Measurements from ENCODE around the gene KRT37. TPM values are rescaled to one million over a fixed set of nuclear protein-coding genes. Genes with fewer than 3 reads are reported as not detected.

KRT37 gene
- total RNA-seq, 1 donor from 2014 or later = not detected

DNA sequence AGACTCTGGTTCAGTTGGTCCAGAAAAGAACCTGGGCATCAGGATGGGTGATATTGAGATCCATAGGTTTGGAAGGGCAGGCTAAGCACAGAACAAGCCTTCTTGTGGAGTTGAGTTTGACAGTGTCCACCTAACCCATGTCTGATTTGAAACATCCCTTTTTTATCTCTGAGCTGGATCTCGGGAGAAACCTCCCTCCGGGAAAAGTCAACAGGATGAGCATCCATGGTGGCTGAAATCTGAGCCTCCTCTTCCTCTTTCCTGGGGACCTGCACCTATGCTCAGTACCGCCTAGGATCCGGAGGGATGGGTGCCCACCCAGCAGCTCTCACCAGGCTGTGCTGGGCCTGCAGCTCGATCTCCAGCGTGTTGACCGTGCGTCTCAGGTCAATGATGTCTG is 39.4 kb upstream of the KRT37 start:
- TF ChIP-seq, protein P1, sequence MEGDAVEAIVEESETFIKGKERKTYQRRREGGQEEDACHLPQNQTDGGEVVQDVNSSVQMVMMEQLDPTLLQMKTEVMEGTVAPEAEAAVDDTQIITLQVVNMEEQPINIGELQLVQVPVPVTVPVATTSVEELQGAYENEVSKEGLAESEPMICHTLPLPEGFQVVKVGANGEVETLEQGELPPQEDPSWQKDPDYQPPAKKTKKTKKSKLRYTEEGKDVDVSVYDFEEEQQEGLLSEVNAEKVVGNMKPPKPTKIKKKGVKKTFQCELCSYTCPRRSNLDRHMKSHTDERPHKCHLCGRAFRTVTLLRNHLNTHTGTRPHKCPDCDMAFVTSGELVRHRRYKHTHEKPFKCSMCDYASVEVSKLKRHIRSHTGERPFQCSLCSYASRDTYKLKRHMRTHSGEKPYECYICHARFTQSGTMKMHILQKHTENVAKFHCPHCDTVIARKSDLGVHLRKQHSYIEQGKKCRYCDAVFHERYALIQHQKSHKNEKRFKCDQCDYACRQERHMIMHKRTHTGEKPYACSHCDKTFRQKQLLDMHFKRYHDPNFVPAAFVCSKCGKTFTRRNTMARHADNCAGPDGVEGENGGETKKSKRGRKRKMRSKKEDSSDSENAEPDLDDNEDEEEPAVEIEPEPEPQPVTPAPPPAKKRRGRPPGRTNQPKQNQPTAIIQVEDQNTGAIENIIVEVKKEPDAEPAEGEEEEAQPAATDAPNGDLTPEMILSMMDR (IDR thresholded peaks at IDR 0.05; ENCODE audit: insufficient read depth, low read length, severe bottlenecking) = no peak
- FAIRE-seq (no peak), DNase-seq (ENCODE audit: low read depth) (no peak)

DNA sequence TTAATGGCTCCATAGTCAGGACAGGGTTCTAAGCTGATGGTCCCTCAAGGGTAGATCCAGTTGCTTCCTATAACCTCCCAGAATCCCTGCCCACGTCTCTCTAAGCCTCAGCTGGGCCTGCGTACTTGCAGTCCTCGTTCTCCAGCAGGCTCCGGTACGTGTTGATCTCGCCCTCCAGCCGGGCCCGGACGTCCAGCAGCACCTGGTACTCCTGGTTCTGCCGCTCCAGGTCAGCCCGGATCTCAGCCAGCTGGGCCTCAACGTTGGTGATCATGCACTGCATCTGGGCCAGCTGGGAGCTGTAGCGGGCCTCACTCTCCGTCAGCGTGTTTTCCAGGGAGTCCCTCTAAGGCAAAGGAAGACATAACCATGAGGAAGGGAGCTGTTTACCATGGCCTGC is 38.3 kb upstream of the KRT37 start:
- H3K27me3 ChIP-seq (ENCODE audit: control insufficient read depth, insufficient read depth, low read length) = no peaks in the 10 kb centered on the region
- no peak for DNase-seq (ENCODE audit: low read depth)
- no peak for FAIRE-seq
- no peaks in the 10 kb centered on the region for H3K36me3 ChIP-seq (ENCODE audit: control insufficient read depth, insufficient read depth, low read length)
- TF ChIP-seq, protein P1 (IDR thresholded peaks at IDR 0.05; ENCODE audit: insufficient read depth, low read length, severe bottlenecking) = no peak
- no peak overlapping the region for H3K4me3 ChIP-seq (ENCODE audit: low read depth, low read length)

More for the DNA sequence above, 39.4 kb upstream of the KRT37 start:
- no peaks in the 10 kb centered on the region for H3K36me3 ChIP-seq (ENCODE audit: control insufficient read depth, insufficient read depth, low read length)
- no peaks in the 10 kb centered on the region for H3K27me3 ChIP-seq (ENCODE audit: control insufficient read depth, insufficient read depth, low read length)
- no peak overlapping the region for H3K4me3 ChIP-seq (ENCODE audit: low read depth, low read length)

DNA sequence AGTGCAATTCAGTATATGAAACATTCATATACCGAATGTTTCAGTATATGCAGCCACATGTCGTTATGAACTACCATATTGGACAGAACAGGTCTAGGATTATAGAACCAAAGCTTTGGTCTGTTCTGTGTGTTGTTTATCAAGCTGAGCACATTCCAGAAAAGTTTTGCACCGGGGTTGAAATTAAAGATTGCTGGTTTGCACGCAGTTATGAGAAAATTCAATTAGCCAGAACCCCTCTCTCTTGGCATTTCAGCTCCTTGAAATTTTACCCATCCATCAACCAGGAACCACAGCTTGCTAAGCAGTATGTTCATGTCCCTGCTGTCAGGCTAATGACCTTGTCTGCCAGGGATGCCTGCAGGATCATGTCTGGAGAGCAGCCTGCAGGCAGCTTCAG is 33.3 kb upstream of the KRT37 start:
- DNase-seq (ENCODE audit: low read depth) (no peak), FAIRE-seq (no peak)
- H3K36me3 ChIP-seq (ENCODE audit: control insufficient read depth, insufficient read depth, low read length) = no peaks in the 10 kb centered on the region
- no peak overlapping the region for H3K4me3 ChIP-seq (ENCODE audit: low read depth, low read length)
- H3K27me3 ChIP-seq (ENCODE audit: control insufficient read depth, insufficient read depth, low read length) = no peaks in the 10 kb centered on the region
- TF ChIP-seq, protein P1 (IDR thresholded peaks at IDR 0.05; ENCODE audit: insufficient read depth, low read length, severe bottlenecking) = no peak

DNA sequence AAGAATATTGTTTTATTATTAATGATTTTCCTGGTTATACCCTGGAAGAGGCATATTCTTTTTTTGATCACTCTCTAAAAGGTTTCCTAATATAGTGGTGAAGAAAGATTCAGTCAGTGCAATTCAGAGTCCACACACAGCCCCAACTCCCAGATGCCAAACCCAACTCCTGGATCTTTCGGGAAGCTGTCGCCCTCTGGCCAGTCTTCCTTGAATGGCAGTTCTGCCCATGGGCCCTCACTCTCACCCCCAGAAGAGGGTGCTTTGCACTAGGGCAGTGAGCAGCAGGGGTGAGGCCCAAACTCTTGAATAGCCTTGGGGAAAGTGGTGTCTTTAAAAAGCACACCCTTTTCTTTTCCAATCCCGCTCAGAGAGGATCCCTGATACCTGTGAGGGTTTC is 31.8 kb upstream of the KRT37 start:
- Histone ChIP-seq H3K27me3 (ENCODE audit: control insufficient read depth, insufficient read depth, low read length) (no peaks in the 10 kb centered on the region), H3K36me3 (ENCODE audit: control insufficient read depth, insufficient read depth, low read length) (no peaks in the 10 kb centered on the region), H3K4me3 (ENCODE audit: low read depth, low read length) (no peak overlapping the region)
- FAIRE-seq (no peak), DNase-seq (ENCODE audit: low read depth) (no peak)
- TF ChIP-seq, protein P1 (IDR thresholded peaks at IDR 0.05; ENCODE audit: insufficient read depth, low read length, severe bottlenecking) = peak; percentile 33

DNA sequence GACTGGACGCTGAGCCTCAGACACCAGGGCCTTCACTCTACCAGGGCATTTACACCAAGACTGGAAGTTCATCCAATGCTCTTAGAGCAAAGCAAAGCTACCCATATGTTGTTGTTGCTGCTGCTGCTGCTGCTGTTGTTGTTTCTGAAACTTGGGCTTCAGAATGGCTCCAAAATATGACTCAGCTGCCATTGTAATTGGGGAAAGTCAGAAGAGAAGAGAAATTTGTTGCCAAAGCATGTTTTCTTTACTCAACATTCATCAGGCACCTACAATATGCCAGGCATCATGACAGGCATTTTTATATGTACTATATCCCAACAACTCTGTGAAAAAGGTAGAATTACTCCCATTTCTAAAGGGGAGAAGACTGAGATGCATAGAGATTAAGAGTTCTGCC is 30.9 kb upstream of the KRT37 start:
- TF ChIP-seq, protein P1 (IDR thresholded peaks at IDR 0.05; ENCODE audit: insufficient read depth, low read length, severe bottlenecking) = no peak
- Histone ChIP-seq H3K27me3 (ENCODE audit: control insufficient read depth, insufficient read depth, low read length) (no peaks in the 10 kb centered on the region), H3K36me3 (ENCODE audit: control insufficient read depth, insufficient read depth, low read length) (no peaks in the 10 kb centered on the region), H3K4me3 (ENCODE audit: low read depth, low read length) (no peak overlapping the region)
- FAIRE-seq (no peak), DNase-seq (ENCODE audit: low read depth) (peak; percentile 22)

DNA sequence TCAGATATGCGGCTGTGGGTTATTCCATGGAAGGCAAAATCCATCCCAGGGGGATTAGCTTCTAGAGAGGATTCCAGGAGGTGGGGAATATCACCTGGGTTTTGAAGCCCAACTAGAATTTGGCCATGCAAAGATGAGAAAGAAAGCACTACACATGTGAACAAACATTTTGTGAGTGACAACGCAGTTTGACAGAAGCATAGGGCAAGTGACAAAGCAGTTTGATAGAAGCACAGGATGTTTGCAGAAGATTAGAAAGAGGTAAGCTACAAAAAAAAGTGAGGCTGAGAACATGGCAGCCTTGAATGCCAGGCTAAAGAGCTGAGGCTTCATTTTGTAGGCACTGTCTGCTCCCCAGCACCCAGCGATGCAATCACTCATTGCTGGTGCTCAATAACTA is 28.7 kb upstream of the KRT37 start:
- H3K27me3 ChIP-seq (ENCODE audit: control insufficient read depth, insufficient read depth, low read length) = no peaks in the 10 kb centered on the region
- no peaks in the 10 kb centered on the region for H3K36me3 ChIP-seq (ENCODE audit: control insufficient read depth, insufficient read depth, low read length)
- H3K4me3 ChIP-seq (ENCODE audit: low read depth, low read length) = no peak overlapping the region
- DNase-seq (ENCODE audit: low read depth) (no peak), FAIRE-seq (no peak)
- TF ChIP-seq, protein P1 (IDR thresholded peaks at IDR 0.05; ENCODE audit: insufficient read depth, low read length, severe bottlenecking) = no peak

Data from bronchial epithelial cell (primary cell).